NCI-H2107 (cell line): ENCODE measurements around the gene WWOX.

ENCODE experiments used
- DNase-seq: peaks from one replicate; lab custom pipeline; 2025; lab: John Stamatoyannopoulos, UW

The WWOX gene

DNA sequence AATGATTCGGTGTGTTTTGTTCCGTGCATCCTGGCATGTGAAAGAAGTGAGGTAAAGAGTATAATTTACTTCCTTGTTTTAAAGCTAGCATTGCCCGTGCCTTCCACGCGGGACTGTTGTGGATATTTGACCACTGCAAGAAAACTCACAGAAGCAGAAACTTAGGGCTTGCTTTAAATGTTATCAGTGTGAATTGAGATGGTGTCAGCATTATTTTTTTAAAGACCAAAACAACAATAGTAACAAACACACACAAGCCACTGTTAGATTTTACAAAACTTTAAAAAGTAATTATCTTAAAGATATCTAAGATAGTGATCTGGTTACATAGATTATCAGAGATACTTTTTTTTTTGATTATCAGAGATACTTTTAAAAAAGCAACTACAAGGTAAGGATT, 47.4 kb downstream of the WWOX start:
- no peak for DNase-seq

DNA sequence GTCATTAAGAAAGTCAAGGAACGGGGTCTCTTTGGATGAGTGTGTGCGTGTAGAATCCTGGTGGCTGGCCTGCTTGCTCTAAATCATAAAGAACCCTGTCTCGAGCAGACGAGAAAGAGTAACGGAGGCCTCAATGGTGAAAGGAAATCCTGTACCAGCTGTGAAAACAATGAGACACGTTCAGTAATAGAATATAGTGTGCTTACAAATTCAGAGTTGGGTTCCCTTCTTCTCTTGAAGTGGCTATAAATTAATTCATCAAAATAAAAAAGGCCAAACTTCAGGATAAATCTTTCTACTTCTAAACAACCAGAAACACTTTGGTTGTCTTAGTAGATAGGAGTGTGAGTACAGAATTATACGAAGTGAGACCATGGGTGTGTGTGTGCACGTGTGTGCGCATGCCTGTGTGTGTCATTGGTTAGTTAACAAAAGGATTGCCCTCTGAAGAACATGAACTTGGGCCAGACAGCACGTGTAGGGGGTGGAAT, 48.5 kb downstream of the WWOX start:
- DNase-seq: no peak

DNA sequence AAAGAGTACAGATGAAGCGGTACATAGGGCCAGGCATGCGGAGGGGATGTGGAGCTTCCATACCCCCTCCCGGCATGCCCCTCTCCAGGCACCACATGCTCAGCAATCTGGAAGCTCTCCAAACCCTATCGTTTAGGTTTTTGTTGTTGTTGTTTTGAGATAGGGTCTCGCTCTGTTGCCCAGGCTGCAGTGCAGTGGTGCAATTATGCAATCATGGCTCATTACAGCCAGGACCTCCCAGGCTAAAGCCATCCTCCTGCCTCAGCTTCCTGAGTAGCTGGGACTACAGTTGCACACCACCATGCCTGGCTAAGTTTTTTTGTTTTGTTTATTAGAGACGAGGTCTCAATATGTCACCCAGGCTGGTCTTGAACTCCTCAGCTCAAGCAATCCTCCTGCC, 50.8 kb downstream of the WWOX start:
- no peak for DNase-seq

DNA sequence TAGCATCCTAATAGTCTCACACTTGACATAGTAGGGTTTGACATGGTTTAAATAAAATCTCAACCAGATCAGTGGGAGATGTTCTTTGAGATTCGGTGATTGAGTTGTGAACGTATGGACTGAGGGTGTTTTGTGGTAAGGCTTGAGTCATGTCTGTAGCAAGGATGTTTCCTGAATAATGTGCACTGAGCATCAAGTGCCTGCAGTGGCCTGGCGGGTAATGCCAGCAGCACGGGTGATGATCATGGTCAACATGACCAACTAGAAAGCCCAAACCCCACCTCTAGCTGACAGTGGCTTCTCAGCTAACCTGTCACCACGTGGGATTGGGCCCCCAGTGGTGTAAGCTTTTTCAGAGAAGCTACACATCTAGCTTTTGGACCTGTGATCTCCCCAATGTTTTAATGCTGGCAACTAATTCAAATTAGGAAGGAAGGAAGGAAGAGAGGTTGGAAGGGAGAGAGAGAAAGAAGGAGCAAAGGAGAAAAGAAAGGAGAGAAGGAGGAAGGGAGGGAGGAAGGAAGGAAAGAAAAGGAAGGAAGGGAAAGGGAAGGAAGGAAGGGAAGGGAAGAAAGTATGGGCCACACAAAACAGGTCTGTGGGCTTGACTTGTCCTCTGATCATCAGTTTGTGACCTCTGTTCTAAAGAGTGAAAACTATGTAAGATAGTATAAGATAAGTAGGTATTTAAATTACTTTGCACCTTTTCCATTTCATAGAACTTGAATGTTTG, 55.4 kb downstream of the WWOX start:
- no peak for DNase-seq

DNA sequence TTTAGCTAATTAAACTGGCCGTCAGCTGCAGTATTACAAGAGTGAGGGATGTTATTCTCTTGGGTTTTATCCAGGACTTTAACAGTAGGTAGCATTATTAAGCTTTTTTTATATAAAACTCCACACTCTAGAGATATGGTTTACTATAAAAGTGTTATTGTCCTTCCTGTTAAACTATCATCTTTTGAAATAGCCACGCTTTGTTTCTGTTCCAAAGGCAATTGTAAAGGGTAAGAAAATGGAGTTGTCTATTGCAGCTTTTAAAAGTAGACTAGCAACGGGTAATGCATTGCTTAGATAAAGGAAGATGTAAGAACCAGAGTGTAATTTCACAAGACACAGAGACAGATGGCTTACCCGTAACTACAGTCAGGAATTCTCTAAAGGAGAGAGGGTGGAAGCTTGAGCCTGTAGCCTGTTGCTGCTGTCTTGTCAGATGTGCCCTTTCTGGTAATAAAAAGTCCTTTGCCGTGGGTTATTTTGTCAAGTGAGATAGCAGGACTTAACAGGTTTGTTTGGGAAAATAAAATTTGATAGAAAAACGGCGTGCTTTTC, 56.4 kb downstream of the WWOX start:
- DNase-seq: no peak

DNA sequence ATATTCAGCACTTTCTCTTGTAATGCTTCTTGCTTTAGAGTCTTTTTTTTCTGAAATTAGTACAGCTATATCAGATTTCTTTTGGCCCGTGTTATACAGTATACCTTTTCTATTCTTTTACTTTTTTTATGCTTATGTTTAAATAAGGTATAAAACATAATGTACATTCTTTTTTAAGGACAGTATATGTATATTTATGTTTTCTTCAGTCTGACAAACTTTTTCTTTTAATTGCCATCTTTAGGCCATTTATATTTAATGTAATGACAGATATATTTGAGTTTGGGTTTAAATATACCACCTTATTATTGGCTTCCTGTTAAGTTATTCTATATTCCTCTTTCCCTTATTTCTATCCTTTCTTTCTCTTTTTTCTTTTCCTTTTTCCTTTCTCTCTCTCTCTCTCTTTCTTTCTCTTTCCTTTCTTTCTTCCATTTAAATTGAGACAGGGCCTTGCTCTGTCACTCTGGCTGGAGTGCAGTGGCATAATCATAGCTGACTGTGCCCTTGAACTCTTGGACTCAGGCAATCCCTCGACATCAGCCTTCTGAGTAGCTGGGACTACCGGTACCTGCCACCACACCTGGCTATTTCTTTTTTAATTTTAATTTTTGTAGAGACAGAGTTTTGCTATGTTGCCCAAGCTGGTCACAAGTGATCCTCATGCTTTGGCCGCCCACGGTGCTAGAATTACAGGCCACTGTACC, 61.7 kb downstream of the WWOX start:
- DNase-seq: no peak

DNA sequence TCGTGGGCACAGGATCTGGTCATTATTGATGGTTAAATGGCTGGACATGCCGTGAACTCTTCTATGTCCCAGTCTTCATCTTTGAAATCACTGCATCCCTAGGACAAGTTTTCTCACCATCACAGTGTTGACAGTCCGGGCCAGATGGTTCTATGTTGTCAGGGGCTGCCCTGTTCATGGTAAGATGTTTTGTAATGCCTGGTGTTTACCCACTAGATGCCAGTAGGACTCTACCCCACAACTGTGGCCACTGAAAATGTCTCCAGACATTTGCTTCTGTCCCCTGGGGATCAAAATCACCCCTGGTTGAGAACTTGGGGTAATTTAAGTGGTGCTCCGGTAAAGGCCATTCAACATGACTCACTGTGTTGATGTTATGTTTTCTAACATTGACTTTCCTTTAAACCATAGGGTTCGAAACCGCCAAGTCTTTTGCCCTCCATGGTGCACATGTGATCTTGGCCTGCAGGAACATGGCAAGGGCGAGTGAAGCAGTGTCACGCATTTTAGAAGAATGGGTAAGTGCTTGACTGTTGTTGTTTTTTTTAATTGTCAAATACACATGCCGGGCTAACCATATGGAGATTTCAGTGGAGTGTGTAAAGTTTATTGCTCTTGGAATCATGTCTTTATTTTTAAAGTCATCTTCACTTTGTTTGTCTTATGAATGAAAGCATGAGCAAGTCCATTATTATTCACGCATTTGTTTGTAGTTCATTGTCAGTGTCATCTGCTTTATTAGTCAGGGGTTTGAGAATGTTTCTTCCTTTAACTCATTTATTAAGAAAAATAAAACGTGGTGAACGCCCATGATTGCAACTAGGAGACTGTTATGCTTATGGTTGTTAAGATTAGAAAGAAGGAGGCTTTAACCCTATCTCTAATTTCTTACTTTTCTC, 64.6 kb downstream of the WWOX start:
- DNase-seq: no peak

DNA sequence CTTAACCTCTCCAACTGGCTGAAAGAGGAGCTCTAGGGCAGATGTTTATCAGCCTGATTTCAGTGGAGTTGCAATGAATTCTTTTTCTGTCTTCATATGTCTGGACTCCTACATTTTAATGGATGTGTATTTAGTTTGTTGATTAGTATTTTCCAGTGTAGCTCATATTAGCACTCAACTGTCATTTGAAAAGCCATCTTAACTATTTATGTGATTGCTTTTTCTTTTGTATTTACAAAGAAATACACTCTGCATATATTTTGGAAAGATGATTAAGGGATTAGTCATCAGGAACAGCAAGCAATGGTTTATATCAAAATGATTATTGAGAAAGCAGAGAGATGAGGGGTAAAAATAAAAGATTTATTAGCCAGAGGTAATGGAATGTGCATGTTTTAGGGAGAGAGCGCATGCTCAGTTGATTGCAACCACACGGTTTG, 71.1 kb downstream of the WWOX start:
- DNase-seq: no peak

DNA sequence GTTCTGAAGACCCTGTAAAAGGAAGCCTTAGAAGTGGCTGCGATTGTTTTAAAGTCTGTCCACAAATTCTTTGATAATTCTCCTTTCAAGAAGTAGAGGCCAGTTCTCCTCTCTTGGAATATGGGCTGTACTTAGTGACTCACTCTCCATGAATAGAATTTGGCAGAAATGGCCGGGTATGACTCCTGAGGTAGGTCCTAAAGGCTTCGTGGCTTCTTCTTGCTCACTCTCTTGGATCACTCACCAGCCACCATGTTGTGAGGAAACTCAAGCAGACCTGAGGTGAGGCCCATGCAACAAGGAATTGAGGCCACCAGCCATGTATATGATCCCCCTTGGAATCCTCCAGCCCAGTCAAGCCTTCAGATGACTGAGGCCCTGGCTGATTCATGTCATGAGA, 75.8 kb downstream of the WWOX start:
- no peak for DNase-seq

DNA sequence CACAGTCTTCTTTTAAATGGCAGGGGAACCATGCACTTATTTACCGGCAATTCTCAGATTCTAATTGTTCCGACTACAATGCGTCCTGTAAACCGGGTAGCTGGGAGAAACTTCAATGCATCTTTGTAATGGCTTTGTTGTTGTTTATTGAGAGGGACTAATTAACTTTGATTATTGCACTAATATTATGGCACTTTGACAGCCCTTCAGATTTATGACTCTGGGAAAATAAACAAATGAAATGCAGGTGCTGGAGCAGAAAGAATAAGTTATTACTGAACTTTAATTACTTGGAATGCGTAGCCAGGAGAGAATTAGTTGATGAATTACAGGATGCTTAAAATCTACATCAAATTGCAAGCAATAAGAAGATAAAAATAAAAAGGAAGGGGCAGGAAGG, 77.0 kb downstream of the WWOX start:
- DNase-seq: no peak

DNA sequence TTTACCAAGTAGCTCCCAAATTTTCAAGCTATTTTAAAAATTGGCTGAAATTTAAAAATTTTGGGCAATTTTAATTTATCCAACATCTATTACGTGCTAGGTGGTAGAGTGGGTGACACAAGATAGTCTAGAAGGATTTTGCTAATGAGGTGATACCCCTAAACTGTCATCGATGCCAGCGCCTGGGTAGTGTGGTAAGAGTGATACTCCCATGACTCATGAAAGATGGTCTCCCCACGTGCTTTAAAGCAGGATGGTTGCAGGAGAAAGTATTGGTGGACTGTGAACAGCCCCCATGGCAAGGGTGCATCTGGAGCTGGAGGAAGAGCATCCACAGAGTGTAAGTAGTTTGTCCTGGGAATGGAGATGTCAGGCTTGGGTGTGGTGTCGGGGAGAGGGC, 77.8 kb downstream of the WWOX start:
- DNase-seq: no peak

DNA sequence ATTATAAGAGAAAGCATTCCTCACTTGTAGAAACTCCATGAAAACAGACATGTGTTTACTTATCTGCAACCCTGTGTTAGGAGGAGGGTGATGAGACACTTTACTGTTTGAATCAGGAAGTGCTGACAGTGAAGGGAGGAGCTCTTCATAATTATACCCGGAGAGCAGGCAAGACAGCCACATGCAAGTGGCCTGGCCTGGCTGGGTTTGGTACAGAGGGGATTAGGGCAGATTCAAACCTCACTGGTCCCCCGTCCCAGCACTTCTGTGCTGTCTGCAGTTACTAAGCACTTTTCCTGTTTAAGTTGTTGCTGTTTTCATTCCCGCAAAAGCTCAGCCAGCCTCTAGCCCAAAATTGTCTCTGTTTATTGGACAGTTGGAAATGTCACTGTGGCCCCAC, 78.5 kb downstream of the WWOX start:
- DNase-seq: no peak

DNA sequence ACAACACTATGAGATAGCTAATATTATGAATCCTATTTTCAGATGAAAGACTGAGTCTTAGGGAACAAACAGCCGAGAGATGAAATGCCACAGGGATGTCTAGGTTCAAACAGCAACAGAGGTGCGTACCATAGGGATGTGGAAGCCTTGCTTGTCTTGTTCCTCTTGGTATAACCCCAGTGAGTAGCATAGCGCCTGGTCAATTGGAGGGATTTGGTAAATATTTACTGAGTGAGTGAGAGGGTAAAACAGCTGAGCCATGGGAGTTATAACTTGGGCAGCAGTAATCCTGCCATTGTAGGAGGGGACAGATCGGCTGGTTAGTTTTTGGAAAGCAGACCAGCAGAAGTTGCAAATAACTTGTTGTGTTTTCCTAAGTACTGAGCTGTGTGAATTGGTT, 80.2 kb downstream of the WWOX start:
- DNase-seq: no peak

DNA sequence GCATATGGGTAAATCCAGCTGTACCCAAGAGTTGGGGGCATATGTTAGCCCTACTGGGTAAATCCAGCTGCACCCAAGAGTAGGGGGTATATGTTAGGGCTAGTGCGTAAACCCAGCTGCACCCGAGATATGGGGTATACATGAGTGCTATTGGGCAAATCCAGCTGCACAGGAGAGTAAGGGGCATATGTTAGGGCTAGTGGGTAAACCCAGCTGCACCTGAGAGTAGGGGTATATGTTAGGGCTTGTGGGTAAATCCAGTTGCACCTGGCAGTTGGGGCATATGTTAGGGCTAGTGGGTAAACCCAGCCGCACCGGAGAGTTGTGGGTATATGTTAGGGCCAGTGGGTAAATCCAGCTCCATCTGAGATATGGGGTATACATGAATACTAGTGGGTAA, 80.9 kb downstream of the WWOX start:
- no peak for DNase-seq

DNA sequence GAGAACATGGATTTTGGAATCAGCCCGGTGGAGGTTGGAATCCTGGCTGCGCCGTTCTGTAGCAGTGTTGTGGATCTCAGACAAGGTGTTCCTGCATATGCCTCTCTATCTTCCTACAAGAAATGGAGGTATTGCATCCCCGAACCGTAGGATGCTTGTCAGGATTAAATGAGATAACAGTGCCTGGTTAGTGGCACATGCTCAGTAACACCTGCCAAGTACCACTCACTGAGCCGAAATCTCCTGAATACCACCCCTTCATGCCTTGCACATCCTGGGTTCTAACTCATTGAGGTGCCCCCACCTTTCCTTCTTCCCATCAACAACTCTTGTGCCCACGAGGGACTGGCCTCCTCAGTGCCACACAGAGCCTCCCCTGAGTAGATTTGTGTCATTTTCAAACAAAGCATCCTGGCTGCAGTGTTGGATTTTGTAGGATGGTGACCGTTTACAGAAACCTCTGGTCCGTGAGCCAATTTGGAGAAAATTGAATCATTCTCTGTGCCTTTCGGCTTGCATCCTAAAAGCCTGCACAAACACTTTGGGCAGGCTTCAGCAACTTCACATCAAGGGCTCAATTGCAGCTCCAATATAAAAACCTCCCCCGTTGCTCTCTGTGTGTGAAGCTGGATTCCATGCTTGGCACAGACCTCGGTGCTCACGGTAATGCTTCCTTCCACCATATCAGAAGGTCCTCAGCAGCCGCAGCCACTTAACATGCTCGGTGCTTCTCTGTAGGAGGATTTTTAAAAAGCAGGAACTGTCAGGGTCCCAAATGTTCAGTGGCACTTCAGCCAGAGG, 84.2 kb downstream of the WWOX start:
- peak; percentile 19 for DNase-seq

DNA sequence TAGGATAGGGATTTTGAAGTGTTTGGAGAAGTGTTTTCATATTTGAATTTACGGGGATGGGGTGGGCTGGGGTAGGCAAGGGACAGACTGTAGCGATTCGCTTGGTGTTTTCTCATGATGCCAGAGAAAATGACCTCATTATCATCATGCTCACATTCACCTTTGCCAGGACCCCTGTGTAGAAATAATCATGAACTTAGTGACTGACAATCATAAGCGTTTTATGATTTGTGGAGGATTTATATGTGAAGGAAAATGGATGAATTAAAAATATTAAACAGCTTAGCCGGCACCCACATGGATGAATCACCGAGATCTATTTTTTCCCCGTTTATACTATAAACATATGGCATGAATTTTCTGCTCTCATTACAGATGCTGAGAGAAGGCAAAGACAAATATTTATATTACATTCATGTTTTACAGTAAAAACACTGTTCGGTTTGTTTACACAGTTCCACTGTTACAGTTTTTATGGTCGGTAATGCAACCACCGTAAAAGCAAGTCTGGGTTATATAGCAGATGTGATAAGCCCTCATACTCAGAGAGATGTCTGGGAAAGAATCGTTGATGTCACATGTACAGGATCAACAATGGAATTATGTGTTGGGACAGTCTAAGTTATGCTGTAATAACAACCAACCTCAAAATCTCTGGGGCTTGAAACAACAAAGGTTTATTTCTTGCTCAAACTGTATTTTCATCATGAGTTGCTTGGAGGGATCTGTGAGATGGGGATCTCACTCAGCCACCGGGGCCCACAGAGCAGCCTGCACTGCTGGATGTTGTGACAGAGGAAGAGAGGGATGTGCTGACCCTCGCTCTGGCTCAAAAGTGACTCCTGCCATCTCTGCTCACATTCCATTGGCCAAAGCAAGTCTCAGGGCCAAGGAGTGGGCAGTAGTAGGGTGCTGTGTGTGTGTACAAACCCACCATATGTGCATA, 85.1 kb downstream of the WWOX start:
- DNase-seq: no peak

DNA sequence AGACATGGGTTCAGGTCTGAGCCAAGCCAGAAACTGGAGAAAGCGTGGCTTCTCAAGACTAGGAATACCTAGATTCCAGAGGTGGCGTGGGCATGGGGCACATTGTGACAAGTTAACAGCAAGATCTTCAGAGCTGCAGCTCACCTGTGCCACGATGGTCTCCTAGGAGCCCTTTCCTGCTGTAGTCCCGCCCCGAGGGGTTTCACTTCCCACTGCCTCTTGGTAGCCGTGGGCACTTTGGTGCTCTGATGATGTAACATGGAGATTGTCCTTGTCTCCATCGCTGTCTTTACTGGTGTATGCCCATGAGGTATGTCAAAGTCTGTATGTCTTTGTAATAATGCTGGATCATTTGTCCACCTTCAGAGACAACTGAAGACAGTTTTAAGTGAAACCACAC, 89.7 kb downstream of the WWOX start:
- no peak for DNase-seq

DNA sequence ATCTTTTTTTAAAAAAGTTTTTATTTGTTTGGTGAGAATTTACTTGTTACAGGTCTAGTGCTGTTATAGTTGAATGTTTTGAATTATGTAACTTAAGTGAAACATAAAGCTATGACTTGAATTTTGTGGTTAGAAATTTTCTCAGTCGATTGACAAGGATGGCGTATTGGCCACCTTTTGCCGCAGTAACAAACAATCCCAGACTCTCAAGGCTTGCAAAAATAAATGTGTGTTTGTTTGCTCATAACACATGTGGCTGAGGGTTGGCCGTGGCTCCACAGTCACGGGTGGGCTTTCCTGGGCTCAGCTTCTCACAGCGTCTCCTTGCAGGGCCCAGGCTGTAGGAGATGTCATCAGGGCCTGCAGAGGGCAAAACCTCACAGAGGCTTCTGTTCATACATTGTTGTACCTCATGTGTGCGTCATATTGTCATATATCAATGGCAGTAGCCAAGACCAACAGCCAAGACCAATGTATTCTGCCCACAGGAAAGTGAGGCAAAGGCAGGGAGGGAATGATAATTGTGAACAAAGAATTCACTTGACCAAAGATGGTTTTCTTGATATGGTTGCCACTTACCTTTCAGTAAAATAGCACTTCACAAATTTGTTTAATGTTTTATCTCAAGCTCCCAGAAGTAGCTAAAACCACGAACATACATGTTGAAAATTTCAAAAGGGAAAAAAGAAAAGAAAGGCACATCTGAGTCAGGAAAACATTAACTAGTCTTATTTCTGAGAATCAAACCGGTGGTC, 93.5 kb downstream of the WWOX start:
- no peak for DNase-seq

DNA sequence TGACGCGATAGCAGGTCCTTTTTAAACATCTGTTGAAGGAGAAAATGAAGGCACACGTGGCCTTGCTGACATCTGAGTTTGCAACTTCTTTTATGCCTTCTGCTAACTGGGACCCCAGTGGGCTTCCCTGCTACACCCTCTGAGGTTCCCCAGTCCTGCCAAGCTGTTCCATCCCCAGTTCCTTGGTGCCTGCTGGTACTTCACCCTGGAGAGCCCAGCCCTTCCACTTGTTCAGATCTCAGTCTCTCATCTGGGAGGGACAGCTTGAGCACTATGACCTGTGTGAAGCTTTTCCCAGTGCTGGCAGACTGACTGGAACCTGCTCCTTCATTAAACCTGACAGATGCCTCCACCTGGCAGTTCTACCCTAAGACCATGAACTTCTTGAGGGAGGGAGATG, 95.5 kb downstream of the WWOX start:
- no peak for DNase-seq

DNA sequence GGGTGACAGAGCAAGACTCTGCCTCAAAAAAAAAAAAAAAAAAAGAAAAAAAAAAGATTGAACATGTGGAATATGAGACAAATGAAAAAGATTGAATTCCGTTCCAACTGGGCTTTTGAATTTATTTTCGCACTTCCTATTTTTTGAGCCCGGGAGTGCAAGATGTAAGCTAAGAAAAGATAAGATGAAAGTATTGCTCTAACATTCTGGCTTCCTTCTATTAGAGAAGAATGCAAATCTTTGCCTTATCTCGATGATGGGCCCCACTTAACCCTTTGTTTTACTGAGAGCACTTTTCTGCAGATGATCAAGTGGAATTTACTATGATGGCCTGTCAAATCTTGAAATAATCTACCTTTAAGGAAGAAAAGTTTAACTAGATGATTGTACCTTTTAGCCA, 96.3 kb downstream of the WWOX start:
- DNase-seq: no peak
